ENCODE measurements around the gene SMG6. TPM values are rescaled to one million over a fixed set of nuclear protein-coding genes. Genes with fewer than 3 reads are reported as not detected.

SMG6 gene
- total and polyA plus RNA-seq, 2 of the 13 experiments (the other 11 are each of a cell fraction or from before 2014, with no cell fraction given) = 4.6 to 14.6 TPM

DNA sequence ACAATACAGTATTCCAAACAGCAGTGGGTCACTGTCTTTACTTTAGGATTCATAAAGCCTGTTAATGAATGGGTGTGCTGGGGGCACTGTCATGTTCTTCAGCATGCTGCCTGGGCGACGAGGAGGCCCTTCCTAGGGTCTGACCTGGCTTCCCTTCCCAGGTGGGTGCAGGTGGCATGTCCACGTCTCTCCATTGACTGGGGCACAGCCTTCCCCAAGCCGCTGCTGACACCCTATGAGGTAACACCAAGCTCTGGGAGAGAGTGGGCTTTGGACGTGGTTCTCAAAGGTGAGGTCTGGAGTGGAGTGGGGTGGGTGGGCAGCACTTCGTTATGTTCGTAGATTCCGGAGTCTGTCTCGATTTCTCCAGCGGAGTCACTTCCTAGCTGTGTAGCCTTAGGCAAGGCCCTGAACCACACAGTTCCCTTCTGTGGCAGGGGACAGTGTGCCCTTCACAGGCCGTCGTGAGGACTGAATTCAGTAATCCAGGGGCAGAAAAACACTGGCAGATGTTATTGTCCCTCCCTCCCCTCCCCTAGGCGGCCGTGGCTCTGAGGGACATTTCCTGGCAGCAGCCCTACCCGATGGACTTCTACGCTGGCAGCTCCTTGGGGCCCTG lies 262.5 kb downstream of the SMG6 start:
- BruUV-seq (replicated peaks) = no TSS peak
- 98% methylated on average over 13 of the region's 16 CpGs for WGBS (ENCODE audit: low lambda C conversion rate)
- POLR2A ChIA-PET = interaction anchor here (1.1 kb wide), 1 partner anchor 263 kb away, joined by 3 read pairs; the partner anchor contains the start of gene SRR
- intact Hi-C loops (cut with micrococcal nuclease; ENCODE audit: unreplicated experiment) = no loop called here
- Histone ChIP-seq H3K27ac (ENCODE audit: extremely low read length, insufficient read depth, low read length) (no peak overlapping the region), H2AFZ (ENCODE audit: low read length) (no peak overlapping the region), H3K4me1 (ENCODE audit: insufficient read depth, low read length) (peaks cover 8% of the 10 kb centered on the region), H3K79me2 (ENCODE audit: insufficient read depth, low read length) (no peaks in the 10 kb centered on the region), H3K9me3 (ENCODE audit: low read length) (no peaks in the 10 kb centered on the region), H3K27me3 (ENCODE audit: control insufficient read depth in 1 of 2, insufficient read depth in 2 of 2, low read length in 2 of 2) (no peaks in the 10 kb centered on the region), H3K9ac (ENCODE audit: insufficient read depth, low read depth, low read length) (no peak overlapping the region), H4K20me1 (ENCODE audit: insufficient read depth, low read length) (no peaks in the 10 kb centered on the region), H3K4me2 (ENCODE audit: low read depth, low read length) (peak overlapping the region; percentile 86; the same call in 1 of the 2 replicates), H3K4me3 (replicated peaks in 1 of 3; ENCODE audit: insufficient read depth in 1 of 3, low read depth in 2 of 3, low read length in 3 of 3) (peak overlapping the region in 1 of 3 experiments; percentile 81; a peak in 1 of 6 replicates), H3K36me3 (replicated peaks in 1 of 2; ENCODE audit: control insufficient read depth in 1 of 2, insufficient read depth in 2 of 2, low read length in 2 of 2) (peaks cover 9 to 26% of the 10 kb centered on the region in 2 experiments; a peak in 3 of 5 replicates)
- CTCF ChIA-PET (ENCODE audit: low intra/inter-chr PET ratio, low total read pairs) = interaction anchor here (1.9 kb wide), 1 partner anchor 132 kb away, joined by 8 read pairs; no protein-coding TSS in a partner anchor
- in situ Hi-C loops (cut with HindIII; ENCODE audit: extremely low pct_ligation_motif_present, low pct_unique_long_range_greater_than_20kb) = loop anchor here (25.0 kb wide), 1 partner anchor 329 kb away; the partner anchor contains the start of genes TLCD2 and WDR81
- no peak for DNase-seq (ENCODE audit: low spot score)
- FAIRE-seq = no peak
- no peak; the same call in 2 of the 3 replicates for ATAC-seq
- TF ChIP-seq, protein P1, sequence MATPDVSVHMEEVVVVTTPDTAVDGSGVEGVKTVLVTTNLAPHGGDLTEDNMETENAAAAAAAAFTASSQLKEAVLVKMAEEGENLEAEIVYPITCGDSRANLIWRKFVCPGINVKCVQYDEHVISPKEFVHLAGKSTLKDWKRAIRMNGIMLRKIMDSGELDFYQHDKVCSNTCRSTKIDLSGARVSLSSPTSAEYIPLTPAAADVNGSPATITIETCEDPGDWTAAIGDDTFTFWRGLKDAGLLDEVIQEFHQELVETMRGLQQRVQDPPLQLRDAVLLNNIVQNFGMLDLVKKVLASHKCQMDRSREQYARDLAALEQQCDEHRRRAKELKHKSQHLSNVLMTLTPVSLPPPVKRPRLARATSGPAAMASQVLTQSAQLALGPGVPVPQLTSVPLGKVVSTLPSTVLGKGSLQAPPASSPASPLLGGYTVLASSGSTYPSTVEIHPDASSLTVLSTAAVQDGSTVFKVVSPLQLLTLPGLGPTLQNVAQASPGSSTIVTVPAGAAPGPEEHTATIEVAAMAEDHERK (CRISPR knock-in tag; IDR thresholded peaks at IDR 0.05; ENCODE audit: low read depth) = no peak
- TF ChIP-seq FOXA3 (CRISPR knock-in tag; IDR thresholded peaks at IDR 0.05) (no peak), GABPA (IDR thresholded peaks at IDR 0.05; ENCODE audit: low read depth, low read length) (no peak), GABPA (CRISPR knock-in tag; IDR thresholded peaks at IDR 0.05; ENCODE audit: low read depth) (no peak), KDM2A (CRISPR knock-in tag; IDR thresholded peaks at IDR 0.05; ENCODE audit: borderline replicate concordance, low read depth) (no peak), CCDC6 (CRISPR knock-in tag; IDR thresholded peaks at IDR 0.05) (no peak), ZNF20 (CRISPR knock-in tag; IDR thresholded peaks at IDR 0.05) (no peak), TBX3 (IDR thresholded peaks at IDR 0.05; ENCODE audit: borderline replicate concordance) (no peak), KLF9 (CRISPR knock-in tag; IDR thresholded peaks at IDR 0.05; ENCODE audit: low read depth) (no peak), CREBL2 (CRISPR knock-in tag; IDR thresholded peaks at IDR 0.05; ENCODE audit: borderline replicate concordance) (no peak), ZNF784 (CRISPR knock-in tag; IDR thresholded peaks at IDR 0.05; ENCODE audit: borderline replicate concordance) (no peak), REST (IDR thresholded peaks at IDR 0.05; ENCODE audit: borderline replicate concordance in 1 of 2, low read depth in 1 of 2, low read length in 2 of 2) (no peak), THAP11 (CRISPR knock-in tag; IDR thresholded peaks at IDR 0.05) (no peak), NCOR1 (IDR thresholded peaks at IDR 0.05; ENCODE audit: borderline replicate concordance, low read length) (no peak), NR2F2 (IDR thresholded peaks at IDR 0.05; ENCODE audit: borderline replicate concordance, low read depth) (no peak)

Data from HepG2 (cell line).